OCI-LY1 (cell line): ENCODE results near the gene EDN2.

ENCODE experiments used
- H2AFZ ChIP-seq: fragments of 200-600 bp; sonication (generic), shearing (Covaris generic); 2 replicates; pipeline ENCODE4 v1.6.0; 2014; ENCODE audit warnings: antibody characterized with exemption, mild to moderate bottlenecking, low read length
- H3F3A ChIP-seq: fragments of 200-600 bp; sonication (generic), shearing (Covaris generic); 2 replicates; pipeline ENCODE4 v1.6.0; 2014; ENCODE audit warnings: mild to moderate bottlenecking, antibody characterized with exemption, low read length, moderate library complexity; ENCODE audit not compliant: insufficient read depth
- H3K27ac ChIP-seq: fragments of 200-600 bp; sonication (generic); 2 replicates; pipeline ENCODE4 v1.5.1; 2014; ENCODE audit warnings: low read length, mixed run types, mild to moderate bottlenecking, low read depth; ENCODE audit not compliant: poor library complexity, severe bottlenecking
- H3K27me3 ChIP-seq: fragments of 200-600 bp; sonication (generic); 2 replicates; pipeline ENCODE4 v1.6.0; 2014; ENCODE audit warnings: antibody characterized with exemption, mild to moderate bottlenecking, low read length, moderate library complexity; ENCODE audit not compliant: insufficient read depth
- H3K36me3 ChIP-seq: fragments of 200-600 bp; sonication (generic); 2 replicates; pipeline ENCODE4 v1.6.1; 2014; ENCODE audit warnings: mild to moderate bottlenecking, antibody characterized with exemption, low read length, moderate library complexity, mixed read lengths; ENCODE audit not compliant: insufficient read depth
- H3K4me1 ChIP-seq: fragments of 200-600 bp; sonication (generic); 2 replicates; pipeline ENCODE4 v1.5.1; 2014; ENCODE audit warnings: mild to moderate bottlenecking, low read length, moderate library complexity; ENCODE audit not compliant: insufficient read depth, severe bottlenecking
- H3K4me2 ChIP-seq: fragments of 200-600 bp; sonication (generic), shearing (Covaris generic); 2 replicates; pipeline ENCODE4 v1.6.1; 2014; ENCODE audit warnings: low read length
- H3K4me3 ChIP-seq: fragments of 200-600 bp; sonication (generic); 2 replicates; pipeline ENCODE4 v1.5.1; 2014; ENCODE audit warnings: low read length, low read depth, mild to moderate bottlenecking, mixed read lengths; ENCODE audit not compliant: poor library complexity, severe bottlenecking
- H3K79me2 ChIP-seq: fragments of 200-600 bp; shearing (Covaris generic); 2 replicates; pipeline ENCODE4 v1.6.1; 2016; ENCODE audit warnings: mixed run types, low read length, mixed read lengths; ENCODE audit not compliant: insufficient read depth
- H3K9ac ChIP-seq: fragments of 200-600 bp; sonication (generic), shearing (Covaris generic); 2 replicates; pipeline ENCODE4 v1.6.1; 2014; ENCODE audit warnings: mild to moderate bottlenecking, low read length, mixed read lengths
- H3K9me2 ChIP-seq: fragments of 200-600 bp; sonication (generic), shearing (Covaris generic); 2 replicates; pipeline ENCODE4 v1.6.1; 2014; ENCODE audit warnings: low read depth, mild to moderate bottlenecking, low read length, mixed read lengths
- H3K9me3 ChIP-seq: fragments of 200-600 bp; shearing (Covaris generic); 2 replicates; pipeline ENCODE4 v1.6.1; 2014; ENCODE audit warnings: low read length, mixed read lengths
- H4K20me1 ChIP-seq: fragments of 200-600 bp; sonication (generic), shearing (Covaris generic); 2 replicates; pipeline ENCODE4 v1.6.0; 2016; ENCODE audit warnings: mild to moderate bottlenecking, low read length; ENCODE audit not compliant: insufficient read depth
- CTCF ChIP-seq: fragments of 200-600 bp; sonication (generic), shearing (Covaris generic); IDR thresholded peaks from 2 replicates; pipeline ENCODE4 v1.5.1; 2017; ENCODE audit warnings: mild to moderate bottlenecking, antibody characterized with exemption, low read length, moderate library complexity, mixed read lengths
- EZH2 ChIP-seq: fragments of 200-600 bp; sonication (generic), shearing (Covaris generic); IDR thresholded peaks from 2 replicates; pipeline ENCODE4 v1.8.0; 2017; ENCODE audit warnings: borderline replicate concordance, mixed run types, mild to moderate bottlenecking, antibody characterized with exemption, low read length, moderate library complexity, mixed read lengths

The EDN2 gene

DNA sequence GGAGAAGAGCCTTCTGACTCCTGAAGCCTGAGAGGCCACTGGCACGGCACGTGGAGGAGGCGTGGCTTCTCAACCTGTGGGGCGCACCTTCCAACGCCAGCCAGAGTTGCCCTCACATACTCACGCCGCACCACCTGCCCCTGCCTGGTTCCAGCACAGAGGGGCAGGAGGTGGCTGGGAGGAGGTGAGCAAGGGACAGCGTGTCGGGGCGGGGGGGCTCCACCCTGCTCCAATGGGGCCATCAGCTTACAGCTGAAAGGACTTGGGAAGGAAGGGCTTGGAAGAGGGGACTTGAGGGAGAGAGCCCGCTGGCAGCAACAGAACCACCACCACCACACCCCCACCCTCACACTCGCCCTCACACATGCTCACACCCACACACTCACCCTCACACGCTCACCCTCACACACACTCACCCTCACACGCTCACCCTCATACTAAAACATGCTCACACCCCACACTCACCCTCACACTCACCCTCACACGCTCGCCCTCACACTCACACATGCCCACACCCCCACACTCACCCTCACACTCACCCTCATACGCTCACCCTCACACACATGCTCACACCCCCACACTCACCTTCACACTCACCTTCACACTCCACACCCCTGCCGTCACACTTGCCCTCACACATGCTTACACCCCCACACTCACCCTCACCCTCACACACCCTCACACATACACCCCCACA is 41.6 kb upstream of the EDN2 start:
- Histone ChIP-seq H3K9ac (no peak overlapping the region), H3K4me3 (no peak overlapping the region), H3F3A (no peaks in the 10 kb centered on the region), H3K27me3 (no peaks in the 10 kb centered on the region), H3K79me2 (no peaks in the 10 kb centered on the region), H3K9me2 (no peaks in the 10 kb centered on the region), H3K9me3 (no peaks in the 10 kb centered on the region), H4K20me1 (no peaks in the 10 kb centered on the region), H2AFZ (no peak overlapping the region), H3K36me3 (no peaks in the 10 kb centered on the region), H3K27ac (no peak overlapping the region), H3K4me1 (no peaks in the 10 kb centered on the region), H3K4me2 (no peak overlapping the region)
- TF ChIP-seq CTCF (no peak), EZH2 (no peak)

DNA sequence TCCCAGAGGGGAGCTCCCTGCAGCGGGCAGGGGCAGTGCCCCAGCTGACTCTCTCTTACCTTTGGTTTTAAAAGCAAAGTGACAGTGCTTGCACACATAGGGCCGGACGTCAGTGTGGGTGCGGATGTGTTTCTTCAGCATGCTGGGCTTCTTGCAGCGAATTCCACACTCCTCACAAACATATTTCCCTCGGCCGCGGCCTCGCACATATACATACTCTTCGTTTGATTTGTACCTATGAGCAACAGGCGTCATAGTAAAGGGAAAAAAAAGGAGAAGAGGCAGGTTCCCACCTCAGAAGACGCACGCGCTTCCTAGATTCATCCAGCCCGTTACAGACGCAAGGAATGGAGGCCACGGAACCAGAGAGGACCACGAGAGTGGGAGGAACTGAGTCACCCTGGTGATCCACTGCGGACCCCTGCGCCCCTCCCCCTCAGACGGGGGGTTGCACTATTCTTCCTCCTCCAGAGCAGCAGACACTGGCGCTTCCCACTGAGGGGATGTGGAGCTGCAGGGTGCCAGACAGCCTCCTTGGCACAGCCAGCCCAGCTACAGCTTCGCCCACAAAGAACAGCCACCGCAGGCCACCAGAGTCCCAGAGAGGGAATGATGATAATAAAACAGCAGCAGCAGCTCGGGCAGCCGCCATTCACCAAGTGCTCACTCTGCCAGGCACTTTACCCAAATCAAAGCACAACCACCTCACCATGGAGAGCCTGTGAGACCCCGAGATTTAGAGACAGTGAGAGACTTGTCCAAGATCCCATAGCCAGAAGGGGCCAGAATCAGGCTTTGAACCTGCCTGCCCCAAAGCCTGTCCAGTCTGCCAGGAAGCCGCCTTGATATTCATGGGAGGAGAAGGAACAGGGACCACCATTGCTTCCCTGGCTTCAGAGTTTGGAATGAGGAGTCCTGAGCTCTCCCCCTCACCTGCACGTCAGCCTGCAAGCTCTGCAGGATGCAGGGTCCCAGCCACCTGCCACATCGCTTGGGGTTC is 40.5 kb upstream of the EDN2 start:
- Histone ChIP-seq H3K9me2 (no peaks in the 10 kb centered on the region), H2AFZ (no peak overlapping the region), H3K4me3 (no peak overlapping the region), H3K9ac (no peak overlapping the region), H3K79me2 (no peaks in the 10 kb centered on the region), H3K36me3 (no peaks in the 10 kb centered on the region), H3F3A (no peaks in the 10 kb centered on the region), H4K20me1 (no peaks in the 10 kb centered on the region), H3K4me2 (no peak overlapping the region), H3K27me3 (no peaks in the 10 kb centered on the region), H3K27ac (no peak overlapping the region), H3K4me1 (no peaks in the 10 kb centered on the region), H3K9me3 (no peaks in the 10 kb centered on the region)
- TF ChIP-seq EZH2 (no peak), CTCF (no peak)

GRCh38 chr1:41523949-41524675 is 39.6 kb upstream of the EDN2 start:
- no peak overlapping the region for H2AFZ ChIP-seq
- no peak overlapping the region for H3K4me3 ChIP-seq
- H3K9ac ChIP-seq: no peak overlapping the region
- no peaks in the 10 kb centered on the region for H3F3A ChIP-seq
- no peak overlapping the region for H3K27ac ChIP-seq
- H3K4me1 ChIP-seq: peaks cover under 1% of the 10 kb centered on the region
- H3K4me2 ChIP-seq: no peak overlapping the region
- no peaks in the 10 kb centered on the region for H3K9me3 ChIP-seq
- H4K20me1 ChIP-seq: no peaks in the 10 kb centered on the region
- H3K9me2 ChIP-seq: no peaks in the 10 kb centered on the region
- no peaks in the 10 kb centered on the region for H3K27me3 ChIP-seq
- no peaks in the 10 kb centered on the region for H3K36me3 ChIP-seq
- TF ChIP-seq CTCF (no peak), EZH2 (no peak)
- H3K79me2 ChIP-seq: no peaks in the 10 kb centered on the region
